NOMO-1 (cell line): ENCODE data around the gene ZNF341.

Experiments
- DNase-seq, 2 experiments: peaks; one replicate each; lab custom pipeline; 2025; ENCODE audit not compliant: unreplicated experiment in 2 of 2; lab: John Stamatoyannopoulos, UW

ZNF341 gene

DNA sequence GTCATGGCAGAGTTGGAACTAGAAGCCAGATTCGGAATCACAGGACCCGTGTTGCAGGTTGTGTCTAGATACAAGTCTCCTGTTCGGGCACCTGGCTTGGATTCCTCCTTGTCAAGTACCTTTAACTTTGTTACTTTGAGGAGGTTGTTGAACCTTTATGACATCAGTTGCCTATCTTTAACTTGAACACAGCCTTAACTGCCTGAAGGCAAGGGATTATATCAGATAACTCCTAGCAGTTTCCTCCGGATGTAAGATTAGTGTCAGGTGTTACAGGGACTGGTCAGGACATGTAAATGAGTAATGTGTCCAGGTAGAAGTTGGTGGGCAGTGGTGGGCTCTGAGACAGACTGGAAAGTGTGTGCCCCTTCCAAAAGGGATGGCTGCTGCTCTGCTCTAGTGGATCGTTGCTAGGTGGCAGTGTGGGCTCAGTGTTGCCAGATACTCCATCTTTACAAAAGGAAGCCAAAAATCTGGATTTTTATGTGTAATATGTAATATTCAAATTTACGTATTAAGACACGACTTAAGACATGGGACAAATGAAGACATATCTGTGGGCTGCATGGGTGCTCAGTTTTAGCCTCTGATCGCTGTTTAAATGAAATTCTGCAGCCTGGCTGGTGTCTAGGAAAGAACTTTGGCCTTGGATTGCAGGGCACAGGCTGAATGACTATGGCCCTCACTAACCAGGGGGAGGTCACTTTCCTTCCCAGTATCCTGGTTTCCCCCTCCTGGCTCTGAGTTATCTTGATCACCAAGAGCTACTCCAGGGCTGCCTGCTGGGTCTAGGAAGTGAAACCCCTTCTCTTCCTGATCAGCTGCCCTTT lies 106.5 kb downstream of the ZNF341 start:
- no peak for DNase-seq

DNA sequence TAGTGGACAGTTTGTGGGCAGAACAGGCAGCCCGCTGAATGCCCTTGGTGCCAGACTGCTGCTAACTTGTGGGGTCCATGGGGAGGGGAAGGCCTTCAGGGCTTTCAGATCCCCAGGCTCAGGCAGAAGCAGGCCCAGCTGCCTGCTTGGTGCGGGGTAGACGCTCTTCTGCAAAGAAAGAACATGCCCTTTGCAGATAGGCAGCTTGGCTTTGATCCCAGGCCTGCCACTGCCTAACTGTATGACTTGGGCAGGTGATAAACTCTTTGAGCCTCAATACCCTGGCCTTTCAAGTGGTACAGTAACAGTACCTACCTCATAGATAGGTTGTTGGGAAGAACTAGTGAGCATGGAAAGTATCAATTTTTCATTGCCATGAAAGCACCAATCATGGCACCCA lies 107.8 kb downstream of the ZNF341 start:
- no peak for DNase-seq

DNA sequence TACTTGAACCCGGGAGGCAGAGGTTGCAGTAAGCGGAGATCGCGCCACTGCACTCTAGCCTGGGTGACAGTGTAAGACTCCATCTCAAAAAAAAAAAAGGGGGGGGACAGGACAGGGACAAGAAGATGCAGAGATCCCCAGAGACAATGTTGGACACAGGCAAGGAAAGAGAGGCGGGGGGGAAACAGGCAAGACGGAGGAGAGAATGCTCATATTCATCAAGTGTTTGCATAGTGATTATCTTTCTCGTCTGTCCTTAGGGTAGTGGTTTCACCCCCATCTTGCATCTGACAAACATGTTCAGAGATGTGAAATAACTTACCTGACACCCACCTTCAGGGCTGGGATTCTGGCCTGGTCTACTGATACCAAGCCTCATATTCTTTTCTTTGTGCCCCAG lies 108.4 kb downstream of the ZNF341 start:
- DNase-seq: no peak

DNA sequence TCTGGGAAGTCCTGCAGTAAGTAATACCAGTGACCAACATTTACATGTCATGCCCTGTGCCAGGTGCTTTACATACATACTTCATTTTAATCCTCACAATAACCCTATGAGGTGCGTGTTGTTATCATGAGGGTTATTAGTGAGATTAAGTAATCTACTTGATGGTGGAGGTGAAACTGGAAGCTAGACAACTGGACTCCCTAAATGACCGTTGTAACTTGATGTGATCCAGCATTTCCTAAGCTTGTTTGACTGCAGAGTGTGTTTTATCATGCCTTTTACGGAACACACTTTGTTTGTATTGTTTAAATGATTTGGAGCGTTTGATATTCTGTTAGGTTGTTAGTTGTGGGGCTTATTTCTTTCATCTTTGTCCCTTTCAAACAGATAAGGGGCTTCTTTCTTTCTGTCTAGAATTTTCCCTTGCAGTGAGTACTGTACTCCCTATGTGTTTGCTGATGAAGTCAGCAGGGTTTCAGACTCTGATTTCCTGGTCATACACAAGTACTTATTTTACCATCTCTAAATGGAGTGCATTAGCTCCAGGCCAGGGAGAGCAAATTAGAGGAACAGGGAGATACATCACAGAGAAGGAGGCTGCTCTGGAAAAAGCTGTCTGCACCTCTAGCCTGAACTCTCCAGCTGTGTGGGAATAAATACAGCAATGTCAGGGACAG lies 109.1 kb downstream of the ZNF341 start:
- no peak for DNase-seq

DNA sequence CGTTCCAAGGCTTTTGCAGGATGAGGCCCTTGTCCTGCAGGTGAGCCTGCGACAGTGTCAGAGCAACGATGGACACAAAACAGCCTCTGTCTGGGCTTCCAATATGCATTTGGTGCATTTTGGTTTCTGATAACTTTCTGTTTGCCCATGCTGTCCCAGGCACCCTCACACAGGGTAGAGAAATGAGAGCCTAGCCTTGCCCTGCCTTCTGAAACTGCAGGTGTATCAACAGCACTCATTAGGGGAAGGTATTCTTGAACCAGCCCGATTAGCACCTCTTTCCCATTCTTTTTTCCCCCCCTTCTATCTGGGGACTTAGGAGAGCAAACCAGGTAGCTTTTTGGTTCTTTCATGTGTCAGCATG lies 109.6 kb downstream of the ZNF341 start:
- DNase-seq: no peak
